OCI-LY7 (cell line): ENCODE results near the gene ANKRD40. TPM values are rescaled to one million over a fixed set of nuclear protein-coding genes. Genes with fewer than 3 reads are reported as not detected.

Source experiments
- BruUV-seq: library from RNA; stranded (reverse); fragments of 400-500 nt; replicated peaks from 2 replicates; lab custom pipeline; 2021; lab: Mats Ljungman, UMichigan
- CTCF ChIA-PET: fragments of 300-600 bp; sonication (Branson Sonifier 250); formaldehyde crosslinking; loops from one replicate; lab custom pipeline; 2022; ENCODE audit warnings: antibody characterized with exemption; ENCODE audit not compliant: unreplicated experiment; lab: Charles Lee
- POLR2A ChIA-PET: fragments of 300-600 bp; sonication (Branson Sonifier 250); formaldehyde crosslinking; loops from one replicate; lab custom pipeline; 2022; ENCODE audit warnings: antibody characterized with exemption; lab: Charles Lee
- DNase-seq: peaks from one replicate; pipeline ENCODE4 v3.0.0-alpha.2; 2015; ENCODE audit warnings: low spot score
- H2AFZ ChIP-seq: fragments of 200-600 bp; sonication (generic), shearing (Covaris generic); 2 replicates; pipeline ENCODE4 v1.6.1; 2014; ENCODE audit warnings: mild to moderate bottlenecking, antibody characterized with exemption, low read length, moderate library complexity
- H3K27ac ChIP-seq: fragments of 200-600 bp; sonication (generic); 2 replicates; pipeline ENCODE4 v1.5.1; 2014; ENCODE audit warnings: mixed run types, low read depth, mild to moderate bottlenecking, moderate library complexity, low read length, inconsistent platforms; ENCODE audit not compliant: poor library complexity, severe bottlenecking
- H3K36me3 ChIP-seq: fragments of 200-600 bp; sonication (generic); 2 replicates; pipeline ENCODE4 v1.6.1; 2014; ENCODE audit warnings: mild to moderate bottlenecking, antibody characterized with exemption, low read length, moderate library complexity, mixed read lengths; ENCODE audit not compliant: insufficient read depth
- H3K4me1 ChIP-seq: fragments of 200-600 bp; sonication (generic); 2 replicates; pipeline ENCODE4 v1.5.1; 2014; ENCODE audit warnings: mild to moderate bottlenecking, low read length; ENCODE audit not compliant: insufficient read depth, poor library complexity, severe bottlenecking
- H3K4me2 ChIP-seq: fragments of 200-600 bp; sonication (generic); 2 replicates; pipeline ENCODE4 v1.6.1; 2014; ENCODE audit warnings: mild to moderate bottlenecking, low read length
- H3K4me3 ChIP-seq: fragments of 200-600 bp; sonication (generic); 2 replicates; pipeline ENCODE4 v1.5.1; 2014; ENCODE audit warnings: mild to moderate bottlenecking, low read depth, low read length; ENCODE audit not compliant: poor library complexity, severe bottlenecking
- H3K79me2 ChIP-seq: fragments of 200-600 bp; sonication (generic); 2 replicates; pipeline ENCODE4 v1.6.1; 2016; ENCODE audit warnings: low read depth, mild to moderate bottlenecking, low read length, moderate library complexity, mixed read lengths; ENCODE audit not compliant: insufficient read depth
- H3K9me2 ChIP-seq: fragments of 200-600 bp; sonication (generic); 2 replicates; pipeline ENCODE4 v1.6.1; 2016; ENCODE audit warnings: mild to moderate bottlenecking, low read length, mixed read lengths; ENCODE audit not compliant: insufficient read depth
- H3K9me3 ChIP-seq: fragments of 200-600 bp; sonication (generic); 2 replicates; pipeline ENCODE4 v1.6.1; 2014; ENCODE audit warnings: mild to moderate bottlenecking, mixed run types, low read length, mixed read lengths
- H4K20me1 ChIP-seq: fragments of 200-600 bp; sonication (generic); 2 replicates; pipeline ENCODE4 v1.6.1; 2014; ENCODE audit warnings: mild to moderate bottlenecking, antibody characterized with exemption, low read length, moderate library complexity, mixed read lengths; ENCODE audit not compliant: insufficient read depth
- CTCF ChIP-seq: fragments of 200-600 bp; sonication (generic); conservative IDR thresholded peaks from 2 replicates; pipeline ENCODE4 v1.5.1; 2014; ENCODE audit warnings: mild to moderate bottlenecking, antibody characterized with exemption, low read length, moderate library complexity, mixed read lengths
- EZH2phosphoT487 ChIP-seq: fragments of 200-600 bp; sonication (generic); IDR thresholded peaks from 2 replicates; pipeline ENCODE4 v1.6.1; 2018; ENCODE audit warnings: low read depth, borderline replicate concordance, mild to moderate bottlenecking, mixed run types, antibody characterized with exemption, low read length, moderate library complexity, mixed read lengths
- intact Hi-C: fragments of 100-400 bp; cut with micrococcal nuclease; formaldehyde crosslinking; loops from one replicate; pipeline ENCODE4 v1.10.0; 2022; ENCODE audit not compliant: unreplicated experiment
- total RNA-seq, 2 experiments: library from RNA; depleted of rRNA in 1 of 2; stranded (reverse); fragments of >200 nt in 1 of 2; shearing (Covaris generic) in 1 of 2; gene quantifications; 2 replicates each; pipeline ENCODE4 v1.2.3, GENCODE V29; 2014 to 2022

ANKRD40 gene
- total RNA-seq, 2 experiments from 2014 or later, result 27.7 to 47.9 TPM

GRCh38 chr17:50686494-50687199 lies 21.1 kb downstream of the ANKRD40 start:
- Histone ChIP-seq H2AFZ (no peak overlapping the region), H3K27ac (no peak overlapping the region), H3K4me2 (no peak overlapping the region), H3K9me3 (no peaks in the 10 kb centered on the region), H3K9me2 (no peaks in the 10 kb centered on the region), H3K79me2 (no peaks in the 10 kb centered on the region), H3K4me1 (no peaks in the 10 kb centered on the region), H3K4me3 (no peak overlapping the region), H4K20me1 (no peaks in the 10 kb centered on the region), H3K36me3 (peaks cover 3% of the 10 kb centered on the region; the same call in 1 of the 2 replicates)
- no peak for DNase-seq
- CTCF ChIA-PET, result no interaction called here
- intact Hi-C loops, result no loop called here
- no TSS peak for BruUV-seq
- no peak for TF ChIP-seq CTCF
- TF ChIP-seq EZH2phosphoT487, result no peak
- POLR2A ChIA-PET, result no interaction called here

- no peak for TF ChIP-seq CTCF
- TF ChIP-seq EZH2phosphoT487, result no peak
- Histone ChIP-seq H3K4me2 (no peak overlapping the region), H4K20me1 (no peaks in the 10 kb centered on the region), H3K4me1 (no peaks in the 10 kb centered on the region), H2AFZ (no peak overlapping the region), H3K9me3 (no peaks in the 10 kb centered on the region), H3K9me2 (no peaks in the 10 kb centered on the region), H3K79me2 (no peaks in the 10 kb centered on the region), H3K36me3 (no peaks in the 10 kb centered on the region), H3K27ac (no peak overlapping the region), H3K4me3 (no peak overlapping the region)
- no peak for DNase-seq
- CTCF ChIA-PET, result no interaction called here
- BruUV-seq, result no TSS peak
- intact Hi-C loops, result no loop called here
- POLR2A ChIA-PET, result no interaction called here
These were observed 21.8 kb downstream of the ANKRD40 start for GRCh38 chr17:50685691-50686493.

- no peaks in the 10 kb centered on the region for H3K36me3 ChIP-seq
These were observed 22.4 kb downstream of the ANKRD40 start for GRCh38 chr17:50685334-50685665.

More at GRCh38 chr17:50685334-50685665, 22.4 kb downstream of the ANKRD40 start:
- TF ChIP-seq EZH2phosphoT487 (no peak), CTCF (no peak)
- ChIA-PET POLR2A (no interaction called here), CTCF (no interaction called here)
- no peaks in the 10 kb centered on the region for H3K9me3 ChIP-seq
- no peak overlapping the region for H2AFZ ChIP-seq
- intact Hi-C loops, result no loop called here
- no peaks in the 10 kb centered on the region for H3K4me1 ChIP-seq
- H4K20me1 ChIP-seq, result no peaks in the 10 kb centered on the region
- H3K4me2 ChIP-seq, result no peak overlapping the region
- no peaks in the 10 kb centered on the region for H3K9me2 ChIP-seq
- H3K27ac ChIP-seq, result no peak overlapping the region
- no TSS peak for BruUV-seq
- H3K4me3 ChIP-seq, result no peak overlapping the region
- no peaks in the 10 kb centered on the region for H3K79me2 ChIP-seq
- DNase-seq, result no peak
